Vagina (tissue), 2 donors: ENCODE measurements around the gene FOXO3. TPM values are rescaled to one million over a fixed set of nuclear protein-coding genes. Genes with fewer than 3 reads are reported as not detected.
A peak's percentile ranks its signal among the peaks of the same experiment; 100 is the strongest.

Experiments used
- DNase-seq, 2 donors: peaks; one replicate each; pipeline ENCODE4 v3.0.0-alpha.2; 2017; ENCODE audit errors: extremely low spot score in 2 of 2
- H3K27ac ChIP-seq: fragments of 200-600 bp; sonication (generic); one replicate; pipeline ENCODE4 v1.5.1; 2019
- H3K27me3 ChIP-seq: fragments of 200-600 bp; sonication (generic); one replicate; pipeline ENCODE4 v1.5.1; 2019
- H3K36me3 ChIP-seq, 2 donors: fragments of 200-600 bp; sonication (generic); one replicate each; pipeline ENCODE4 v1.5.1; 2017 to 2019
- H3K4me1 ChIP-seq: fragments of 200-600 bp; sonication (generic); one replicate; pipeline ENCODE4 v1.5.1; 2019
- H3K4me3 ChIP-seq, 2 donors: fragments of 200-600 bp; sonication (generic); 1 replicate in 1 of 2; 2 replicates in 1 of 2; pipeline ENCODE4 v1.5.1; 2016 to 2019
- H3K9me3 ChIP-seq: fragments of 200-600 bp; sonication (generic); one replicate; pipeline ENCODE4 v1.5.1; 2019
- CTCF ChIP-seq, 3 experiments: fragments of 450-650 bp in 2 of 3; fragments of 200-600 bp in 1 of 3; sonication (generic) in 1 of 3; IDR thresholded peaks; one replicate each; pipeline ENCODE4 v1.5.1; 2017 to 2019; ENCODE audit warnings: antibody characterized with exemption in 3 of 3, mild to moderate bottlenecking in 2 of 3, moderate library complexity in 2 of 3
- POLR2A ChIP-seq, 2 donors: fragments of 450-650 bp; IDR thresholded peaks; one replicate each; pipeline ENCODE4 v1.6.1; 2017; ENCODE audit warnings: antibody characterized with exemption in 2 of 2, mild to moderate bottlenecking in 2 of 2, moderate library complexity in 2 of 2
- POLR2AphosphoS5 ChIP-seq, 2 donors: sonication (generic); formaldehyde crosslinking; IDR thresholded peaks; one replicate each; pipeline ENCODE4 v1.9.0; 2017; ENCODE audit warnings: antibody characterized with exemption in 2 of 2, mild to moderate bottlenecking in 2 of 2, low read depth in 1 of 2; ENCODE audit not compliant: insufficient read depth in 1 of 2
- intact Hi-C: fragments of 100-400 bp; cut with DNase I; formaldehyde crosslinking; loops from one replicate; pipeline ENCODE4 v1.15.1; 2023
- total RNA-seq: library from RNA; depleted of rRNA; stranded (reverse); fragments of >200 nt; gene quantifications from one replicate; pipeline ENCODE4 v1.2.3, GENCODE V29; 2016

The FOXO3 gene
- total RNA-seq, 1 donor from 2014 or later, result 110 TPM

GRCh38 chr6:108585921-108586536 lies 25.3 kb downstream of the FOXO3 start:
- H3K4me1 ChIP-seq, result peaks cover 97% of the 10 kb centered on the region
- TF ChIP-seq POLR2AphosphoS5 (IDR thresholded peaks at IDR 0.05; ENCODE audit: insufficient read depth in 1 of 2, low read depth in 1 of 2), result no peak
- TF ChIP-seq POLR2A (IDR thresholded peaks at IDR 0.05), result no peak
- TF ChIP-seq CTCF (IDR thresholded peaks at IDR 0.05), result no peak
- no peak for DNase-seq
- peak overlapping the region; percentile 83 for H3K27ac ChIP-seq
- no peak overlapping the region for H3K4me3 ChIP-seq
- no peaks in the 10 kb centered on the region for H3K36me3 ChIP-seq
- no peaks in the 10 kb centered on the region for H3K27me3 ChIP-seq
- intact Hi-C loops, result no loop called here
- H3K9me3 ChIP-seq, result no peaks in the 10 kb centered on the region

GRCh38 chr6:108587258-108588059 lies 26.7 kb downstream of the FOXO3 start:
- Histone ChIP-seq H3K4me1 (peaks cover 97% of the 10 kb centered on the region), H3K27ac (peak overlapping the region; percentile 83), H3K9me3 (no peaks in the 10 kb centered on the region), H3K27me3 (no peaks in the 10 kb centered on the region), H3K4me3 (peak overlapping the region in 1 of 2 donors; percentile 3), H3K36me3 (no peaks in the 10 kb centered on the region)
- TF ChIP-seq POLR2A (IDR thresholded peaks at IDR 0.05), result no peak
- peak in 1 of 2 donors; percentile 35 for TF ChIP-seq POLR2AphosphoS5 (IDR thresholded peaks at IDR 0.05; ENCODE audit: insufficient read depth in 1 of 2, low read depth in 1 of 2)
- intact Hi-C loops, result no loop called here
- no peak for DNase-seq

- no peaks in the 10 kb centered on the region for H3K9me3 ChIP-seq
- peaks cover 95% of the 10 kb centered on the region for H3K4me1 ChIP-seq
- H3K36me3 ChIP-seq, result no peaks in the 10 kb centered on the region
- no peak for DNase-seq
- peak overlapping the region; percentile 83 for H3K27ac ChIP-seq
- peak overlapping the region; percentile 6 to 20 for H3K4me3 ChIP-seq
- no peaks in the 10 kb centered on the region for H3K27me3 ChIP-seq
- intact Hi-C loops, result no loop called here
- TF ChIP-seq CTCF (IDR thresholded peaks at IDR 0.05) (no peak), POLR2AphosphoS5 (IDR thresholded peaks at IDR 0.05; ENCODE audit: insufficient read depth in 1 of 2, low read depth in 1 of 2) (no peak), POLR2A (IDR thresholded peaks at IDR 0.05) (no peak)
Measured at GRCh38 chr6:108588586-108588985, 27.9 kb downstream of the FOXO3 start.

GRCh38 chr6:108589244-108589791 lies 28.6 kb downstream of the FOXO3 start:
- Histone ChIP-seq H3K27me3 (no peaks in the 10 kb centered on the region), H3K27ac (peak overlapping the region; percentile 83), H3K4me1 (peaks cover 95% of the 10 kb centered on the region), H3K9me3 (no peaks in the 10 kb centered on the region), H3K36me3 (no peaks in the 10 kb centered on the region), H3K4me3 (peak overlapping the region in 1 of 2 donors; percentile 20)
- DNase-seq, result peak; percentile 98
- TF ChIP-seq POLR2A (IDR thresholded peaks at IDR 0.05) (no peak), POLR2AphosphoS5 (IDR thresholded peaks at IDR 0.05; ENCODE audit: insufficient read depth in 1 of 2, low read depth in 1 of 2) (peak; percentile 77 to 99)
- intact Hi-C loops, result no loop called here

- H3K27ac ChIP-seq, result peak overlapping the region; percentile 83
- no peak overlapping the region for H3K4me3 ChIP-seq
- H3K9me3 ChIP-seq, result no peaks in the 10 kb centered on the region
- H3K36me3 ChIP-seq, result no peaks in the 10 kb centered on the region
- H3K4me1 ChIP-seq, result peaks cover 95% of the 10 kb centered on the region
- intact Hi-C loops, result no loop called here
- DNase-seq, result no peak
- TF ChIP-seq POLR2A (IDR thresholded peaks at IDR 0.05) (no peak), POLR2AphosphoS5 (IDR thresholded peaks at IDR 0.05; ENCODE audit: insufficient read depth in 1 of 2, low read depth in 1 of 2) (peak in 1 of 2 donors; percentile 80)
- no peaks in the 10 kb centered on the region for H3K27me3 ChIP-seq
Measured at GRCh38 chr6:108591040-108591816, 30.5 kb downstream of the FOXO3 start.
